NCI-H345 (cell line): ENCODE results near the gene CARMIL3.

Source experiments
- DNase-seq: peaks from one replicate; lab custom pipeline; 2025; lab: John Stamatoyannopoulos, UW

Gene CARMIL3

GRCh38 chr14:24115422-24116127 lies 63.8 kb downstream of the CARMIL3 start:
- no peak for DNase-seq

GRCh38 chr14:24116128-24116814 lies 64.5 kb downstream of the CARMIL3 start:
- DNase-seq: no peak

GRCh38 chr14:24117179-24117578 lies 65.4 kb downstream of the CARMIL3 start:
- DNase-seq: no peak
